H1 (cell line): ENCODE measurements around the gene IGFALS. TPM values are rescaled to one million over a fixed set of nuclear protein-coding genes. Genes with fewer than 3 reads are reported as not detected.

Experiments used
- CTCF ChIA-PET: fragments of 300-600 bp; sonication (Branson Sonifier 250); formaldehyde crosslinking; loops from one replicate; lab custom pipeline; 2021; ENCODE audit not compliant: partially characterized antibody; lab: Charles Lee
- POLR2A ChIA-PET: fragments of 300-600 bp; sonication (Branson Sonifier 250); formaldehyde crosslinking; loops from one replicate; lab custom pipeline; 2021; ENCODE audit warnings: inconsistent platforms; ENCODE audit not compliant: partially characterized antibody; lab: Charles Lee
- DNase-seq, 2 experiments: peaks; one replicate each; pipeline versions ENCODE4 v3.0.0 to v3.0.0-alpha.2; 2010 to 2022; ENCODE audit warnings: low spot score in 2 of 2, low read depth in 1 of 2, mixed read lengths in 1 of 2
- FAIRE-seq: peaks from 2 replicates; lab custom pipeline; 2011; peaks lifted over from hg19 to GRCh38; lab: Jason Lieb, UNC
- H2AFZ ChIP-seq: 2 replicates; pipeline ENCODE4 v1.8.1; 2012; ENCODE audit warnings: low read length, inconsistent platforms
- H2AK5ac ChIP-seq: 2 replicates; pipeline ENCODE4 v1.6.1; 2013; ENCODE audit warnings: low read depth, low read length
- H2BK120ac ChIP-seq: replicated peaks from 2 replicates; pipeline ENCODE3; 2013; ENCODE audit warnings: low read depth, low read length, inconsistent platforms
- H2BK12ac ChIP-seq: 2 replicates; pipeline ENCODE4 v1.6.1; 2013; ENCODE audit warnings: low read depth, low read length
- H2BK15ac ChIP-seq: 2 replicates; pipeline ENCODE4 v1.6.1; 2013; ENCODE audit warnings: low read length
- H2BK20ac ChIP-seq: 2 replicates; pipeline ENCODE4 v1.6.1; 2013; ENCODE audit warnings: low read length
- H2BK5ac ChIP-seq: 2 replicates; pipeline ENCODE4 v1.6.1; 2013; ENCODE audit warnings: low read depth, low read length
- H3K14ac ChIP-seq: 2 replicates; pipeline ENCODE4 v1.6.1; 2013; ENCODE audit warnings: inconsistent platforms; ENCODE audit not compliant: insufficient read length
- H3K18ac ChIP-seq: 2 replicates; pipeline ENCODE4 v1.6.1; 2013; ENCODE audit warnings: low read length; ENCODE audit errors: extremely low read depth
- H3K23ac ChIP-seq: 2 replicates; pipeline ENCODE4 v1.6.1; 2013; ENCODE audit warnings: inconsistent platforms; ENCODE audit not compliant: insufficient read length
- H3K23me2 ChIP-seq: 2 replicates; pipeline ENCODE4 v1.6.1; 2013; ENCODE audit warnings: low read depth, low read length
- H3K27ac ChIP-seq: 2 replicates; pipeline ENCODE4 v1.6.1; 2011; ENCODE audit warnings: low read depth, low read length, inconsistent platforms
- H3K27me3 ChIP-seq, 4 experiments: replicated peaks in 1 of 4; 1 replicate in 1 of 4; 2 replicates in 3 of 4; pipeline versions ENCODE4 v1.6.1 to v1.8.1; 2011 to 2013; ENCODE audit warnings: low read length in 3 of 4, mild to moderate bottlenecking in 3 of 4, inconsistent platforms in 2 of 4, mixed read lengths in 2 of 4, moderate library complexity in 1 of 4; ENCODE audit not compliant: control insufficient read depth in 3 of 4, insufficient read depth in 3 of 4; ENCODE audit errors: extremely low read depth in 1 of 4
- H3K36me3 ChIP-seq, 4 experiments: 2 replicates each; pipeline versions ENCODE4 v1.6.1 to v1.8.1; 2011 to 2013; ENCODE audit warnings: mild to moderate bottlenecking in 4 of 4, low read length in 3 of 4, moderate library complexity in 2 of 4, control low read depth in 1 of 4, inconsistent platforms in 1 of 4; ENCODE audit not compliant: insufficient read depth in 4 of 4, control insufficient read depth in 2 of 4
- H3K4ac ChIP-seq: replicated peaks from 2 replicates; pipeline ENCODE3; 2013; ENCODE audit warnings: low read length, low read depth, mixed read lengths, inconsistent platforms; ENCODE audit not compliant: insufficient read length
- H3K4me1 ChIP-seq, 4 experiments: replicated peaks in 1 of 4; 1 replicate in 1 of 4; 2 replicates in 3 of 4; pipeline versions ENCODE4 v1.6.1 to v1.8.1; 2011 to 2013; ENCODE audit warnings: low read length in 3 of 4, inconsistent platforms in 2 of 4, mixed read lengths in 1 of 4; ENCODE audit not compliant: insufficient read depth in 4 of 4, control insufficient read depth in 3 of 4
- H3K4me2 ChIP-seq, 2 experiments: 2 replicates each; pipeline versions ENCODE4 v1.6.1 to v1.8.1; 2011 to 2013; ENCODE audit warnings: low read depth in 2 of 2, low read length in 2 of 2, control low read depth in 1 of 2, inconsistent platforms in 1 of 2, mild to moderate bottlenecking in 1 of 2; ENCODE audit not compliant: insufficient read depth in 1 of 2
- H3K4me3 ChIP-seq, 4 experiments: fragments of 200-600, 300-600 bp in 1 of 4; sonication (generic), shearing (Covaris generic), sonication (Bioruptor Twin) in 1 of 4; 2 replicates each; pipeline versions ENCODE4 v1.5.1 to v1.8.1; 2011 to 2016; ENCODE audit warnings: low read length in 4 of 4, low read depth in 3 of 4, control low read depth in 2 of 4, inconsistent platforms in 2 of 4, mild to moderate bottlenecking in 2 of 4, mixed read lengths in 1 of 4, moderate library complexity in 1 of 4; ENCODE audit not compliant: insufficient read depth in 2 of 4; ENCODE audit errors: extremely low read depth in 1 of 4
- H3K56ac ChIP-seq: replicated peaks from 2 replicates; pipeline ENCODE3; 2013; ENCODE audit warnings: low read depth, mild to moderate bottlenecking, mixed read lengths, low read length, inconsistent platforms; ENCODE audit not compliant: insufficient read length
- H3K79me1 ChIP-seq: 2 replicates; pipeline ENCODE4 v1.6.1; 2013; ENCODE audit warnings: low read depth, low read length, control low read depth
- H3K79me2 ChIP-seq, 2 experiments: 2 replicates each; pipeline versions ENCODE4 v1.6.1 to v1.8.1; 2012 to 2013; ENCODE audit warnings: low read length in 2 of 2, mild to moderate bottlenecking in 2 of 2, inconsistent platforms in 1 of 2; ENCODE audit not compliant: insufficient read depth in 2 of 2, control insufficient read depth in 1 of 2
- H3K9ac ChIP-seq, 4 experiments: replicated peaks in 1 of 4; 1 replicate in 1 of 4; 2 replicates in 3 of 4; pipeline versions ENCODE4 v1.6.1 to v1.8.1; 2011 to 2013; ENCODE audit warnings: low read depth in 3 of 4, low read length in 3 of 4, control low read depth in 2 of 4, mild to moderate bottlenecking in 2 of 4, moderate library complexity in 2 of 4, inconsistent platforms in 1 of 4; ENCODE audit errors: extremely low read depth in 1 of 4
- H3K9me3 ChIP-seq, 2 experiments: 2 replicates each; pipeline versions ENCODE4 v1.6.1 to v1.8.1; 2012 to 2013; ENCODE audit warnings: mild to moderate bottlenecking in 2 of 2, moderate library complexity in 2 of 2, control low read depth in 1 of 2, inconsistent platforms in 1 of 2, low read depth in 1 of 2, low read length in 1 of 2, mixed read lengths in 1 of 2; ENCODE audit not compliant: insufficient read depth in 2 of 2
- H4K20me1 ChIP-seq, 2 experiments: replicated peaks in 1 of 2; 2 replicates each; pipeline versions ENCODE3 to v1.8.1; 2011 to 2013; ENCODE audit warnings: inconsistent platforms in 2 of 2, low read length in 2 of 2, mild to moderate bottlenecking in 1 of 2; ENCODE audit not compliant: insufficient read depth in 2 of 2, control insufficient read depth in 1 of 2
- H4K5ac ChIP-seq: 2 replicates; pipeline ENCODE4 v1.6.1; 2013; ENCODE audit warnings: low read length, low read depth, mixed read lengths, inconsistent platforms; ENCODE audit not compliant: insufficient read length
- H4K8ac ChIP-seq: 2 replicates; pipeline ENCODE4 v1.8.0; 2013; ENCODE audit warnings: mild to moderate bottlenecking, moderate library complexity, low read length, inconsistent platforms; ENCODE audit not compliant: insufficient read depth; ENCODE audit errors: extremely low read depth
- H4K91ac ChIP-seq: replicated peaks from 2 replicates; pipeline ENCODE3; 2013; ENCODE audit warnings: low read length, mixed read lengths, inconsistent platforms; ENCODE audit not compliant: insufficient read length
- POLR2AphosphoS5 ChIP-seq: IDR thresholded peaks from 2 replicates; pipeline ENCODE4 v1.6.1; 2011; ENCODE audit warnings: low read depth, low read length
- TBP ChIP-seq: IDR thresholded peaks from 2 replicates; pipeline ENCODE4 v1.6.1; 2011; ENCODE audit warnings: low read depth, low read length, improper control_type of control experiment
- WGBS, 2 experiments: shearing (Covaris generic) in 1 of 2; methylation state at CpG; one replicate each; pipeline versions ENCODE4 v1.1.6 to v1.1.7; 2013 to 2015; ENCODE audit warnings: low lambda C conversion rate in 2 of 2, mixed read lengths in 2 of 2, inconsistent platforms in 1 of 2, low coverage in 1 of 2, missing lambda C conversion rate in 1 of 2; ENCODE audit not compliant: insufficient replicate concordance in 2 of 2, insufficient coverage in 1 of 2, insufficient read length in 1 of 2; ENCODE audit errors: extremely low coverage in 1 of 2, missing lambda C conversion rate in 1 of 2; 5-methylcytosine and 5-hydroxymethylcytosine counted together
- polyA plus RNA-seq, 7 experiments: library from polyadenylated mRNA; depleted of rRNA in 3 of 7; stranded (reverse) in 5 of 7; unstranded in 2 of 7; fragments of >200 nt in 5 of 7; fragments of 200-250 nt in 2 of 7; gene quantifications; 1 replicate in 5 of 7; 2 replicates in 1 of 7; 4 replicates in 1 of 7; pipeline versions ENCODE4 v1.2.1 to v1.2.3, GENCODE V29; 2011 to 2013; ENCODE audit warnings: missing spikeins in 2 of 7, mixed read lengths in 2 of 7
- total RNA-seq: library from RNA; stranded (reverse); fragmentation: NEBNext Ultra II Directional; extraction: Animal tissue kit (Norgen Biotek cat#: 25700); gene quantifications from 2 replicates; pipeline ENCODE4 v1.2.1, GENCODE V29; 2021

IGFALS gene
- total and polyA plus RNA-seq, 2 of the 8 experiments (the other 6 are each of a cell fraction or from before 2014, with no cell fraction given), result not detected

- Histone ChIP-seq H3K4me2 (peak overlapping the region; percentile 71 to 92), H3K4ac (no peak overlapping the region)
- 87% methylated on average over 19 of the region's 27 CpGs; no CpG with 5 or more reads in 1 of the 2 experiments for WGBS, 2 experiments
Observed at GRCh38 chr16:1769402-1770300, 23.9 kb downstream of the IGFALS start.

More at GRCh38 chr16:1769402-1770300, 23.9 kb downstream of the IGFALS start:
- H2BK12ac ChIP-seq, result no peak overlapping the region
- H3K4me3 ChIP-seq, result peak overlapping the region in 3 of 4 experiments; percentile 82 to 91 (median 83); a peak in 2 of 8 replicates
- TF ChIP-seq TBP (no peak), POLR2AphosphoS5 (peak; percentile 53)
- TF ChIP-seq, all 59 proteins: peak for 1
- Histone ChIP-seq H2BK20ac (no peak overlapping the region), H3K27ac (no peak overlapping the region), H2BK15ac (no peak overlapping the region), H3K14ac (no peak overlapping the region), H3K9ac (no peak overlapping the region), H3K4me1 (peaks cover 0 to 13% (median 10%) of the 10 kb centered on the region in 4 experiments; a peak in 5 of 7 replicates), H2BK120ac (no peak overlapping the region), H4K8ac (no peak overlapping the region; the same call in 1 of the 2 replicates), H4K5ac (no peak overlapping the region), H3K56ac (no peak overlapping the region), H2AK5ac (no peak overlapping the region), H2BK5ac (no peak overlapping the region), H3K36me3 (peaks cover 3 to 37% (median 7%) of the 10 kb centered on the region in 4 experiments; a peak in 4 of 8 replicates), H3K79me1 (peaks cover 3% of the 10 kb centered on the region; the same call in 1 of the 2 replicates), H3K23ac (no peak overlapping the region), H3K9me3 (no peaks in the 10 kb centered on the region), H3K23me2 (peaks cover 17% of the 10 kb centered on the region), H3K27me3 (no peaks in the 10 kb centered on the region), H3K18ac (no peak overlapping the region), H4K20me1 (peaks cover 1 to 15% of the 10 kb centered on the region in 2 experiments), H2AFZ (no peak overlapping the region), H3K79me2 (peaks cover 0 to 13% of the 10 kb centered on the region in 2 experiments; a peak in 1 of 4 replicates), H4K91ac (no peak overlapping the region)
- POLR2A ChIA-PET, result interaction anchor here (0.6 to 13.5 kb wide), 27 partner anchors 10 to 461 kb away, joined by 3 to 246 read pairs (median 4); partner anchors contain the start of genes FAHD1, HAGH, IGFALS and JPT2
- FAIRE-seq (no peak), DNase-seq (no peak)
- CTCF ChIA-PET, result interaction anchor here (0.7 to 2.2 kb wide), 7 partner anchors 10 to 469 kb away, joined by 3 to 8 read pairs (median 3); partner anchors contain the start of genes NUBP2 and SPSB3
